ENCODE results near the gene FEN1. TPM values are rescaled to one million over a fixed set of nuclear protein-coding genes. Genes with fewer than 3 reads are reported as not detected.

The FEN1 gene
- total and polyA plus RNA-seq, 2 of the 13 experiments (the other 11 are each of a cell fraction or from before 2014, with no cell fraction given), result 12.4 to 102 TPM

- TF ChIP-seq ZBTB7A (CRISPR knock-in tag; IDR thresholded peaks at IDR 0.05), result peak; percentile 79; the same call in 1 of the 2 replicates
- no peak for TF ChIP-seq ZNF564 (CRISPR knock-in tag; IDR thresholded peaks at IDR 0.05)
- TF ChIP-seq SAP130 (CRISPR knock-in tag; IDR thresholded peaks at IDR 0.05; ENCODE audit: low read depth), result peak; percentile 63
- TF ChIP-seq DPF2 (CRISPR knock-in tag; IDR thresholded peaks at IDR 0.05; ENCODE audit: borderline replicate concordance, low read depth), result 0 out of 2 replicates have a peak, but pooled peaks have one; percentile 36
- TF ChIP-seq MIXL1 (CRISPR knock-in tag; IDR thresholded peaks at IDR 0.05), result 0 out of 2 replicates have a peak, but pooled peaks have one; percentile 34
- TF ChIP-seq SMC3 (IDR thresholded peaks at IDR 0.05; ENCODE audit: low read length), result peak; percentile 61; the same call in 1 of the 2 replicates
- TF ChIP-seq MAFK (conservative IDR thresholded peaks at IDR 0.05 in 1 of 2, IDR thresholded peaks at IDR 0.05 in 1 of 2; ENCODE audit: low read length in 2 of 2), result no peak
- peak; percentile 35; the same call in 1 of the 2 replicates for TF ChIP-seq MAZ (IDR thresholded peaks at IDR 0.05; ENCODE audit: borderline replicate concordance, low read depth, low read length)
- TF ChIP-seq MAZ (CRISPR knock-in tag; IDR thresholded peaks at IDR 0.05; ENCODE audit: low read depth), result peak; percentile 83; the same call in 1 of the 2 replicates
- no peak for TF ChIP-seq ZNF841 (CRISPR knock-in tag; IDR thresholded peaks at IDR 0.05; ENCODE audit: borderline replicate concordance)
- TF ChIP-seq ELF4 (CRISPR knock-in tag; IDR thresholded peaks at IDR 0.05; ENCODE audit: borderline replicate concordance), result no peak
- peak; percentile 65; the same call in 1 of the 2 replicates for TF ChIP-seq SPEN (CRISPR knock-in tag; IDR thresholded peaks at IDR 0.05; ENCODE audit: low read depth)
- no peak for TF ChIP-seq ARNTL (CRISPR knock-in tag; IDR thresholded peaks at IDR 0.05)
- peak; percentile 22; the same call in 1 of the 2 replicates for TF ChIP-seq ZNF276 (CRISPR knock-in tag; IDR thresholded peaks at IDR 0.05; ENCODE audit: low read depth)
- TF ChIP-seq HNRNPK (IDR thresholded peaks at IDR 0.05; ENCODE audit: low read depth, low read length, poor library complexity, severe bottlenecking), result no peak
- peak; percentile 42 for TF ChIP-seq THAP9 (CRISPR knock-in tag; IDR thresholded peaks at IDR 0.05; ENCODE audit: borderline replicate concordance)
- peak; percentile 14; the same call in 1 of the 2 replicates for TF ChIP-seq MEIS2 (CRISPR knock-in tag; IDR thresholded peaks at IDR 0.05)
- peak; percentile 13; the same call in 1 of the 2 replicates for TF ChIP-seq NR2F2 (IDR thresholded peaks at IDR 0.05; ENCODE audit: borderline replicate concordance, low read depth)
- TF ChIP-seq MZF1 (CRISPR knock-in tag; IDR thresholded peaks at IDR 0.05; ENCODE audit: borderline replicate concordance), result no peak
Observed at GRCh38 chr11:61747192-61747966, 45.3 kb upstream of the FEN1 start (continued).
